ENCODE measurements around the gene RNF130. TPM values are rescaled to one million over a fixed set of nuclear protein-coding genes. Genes with fewer than 3 reads are reported as not detected.

RNF130 gene
- total RNA-seq, 1 donor from 2014 or later, result 29.8 TPM

- H3K79me2 ChIP-seq (ENCODE audit: insufficient read depth, low read length), result no peaks in the 10 kb centered on the region
- H3K9ac ChIP-seq (ENCODE audit: low read length), result no peak overlapping the region
- H3K4me1 ChIP-seq (ENCODE audit: insufficient read depth, low read length), result no peaks in the 10 kb centered on the region
- no peaks in the 10 kb centered on the region for H4K20me1 ChIP-seq (ENCODE audit: insufficient read depth, low read length)
- Mint-ChIP-seq H3K4me1 (ENCODE audit: low read depth, unreplicated experiment) (peaks cover under 1% of the 10 kb centered on the region), H3K36me3 (ENCODE audit: low read depth, unreplicated experiment) (no peaks in the 10 kb centered on the region), H3K4me3 (ENCODE audit: unreplicated experiment) (no peak overlapping the region), H3K9me3 (ENCODE audit: unreplicated experiment) (peaks cover 2% of the 10 kb centered on the region), H3K27ac (ENCODE audit: unreplicated experiment) (no peak overlapping the region), H3K27me3 (ENCODE audit: low read depth, unreplicated experiment) (peaks cover 9% of the 10 kb centered on the region)
- H3K9me3 ChIP-seq (ENCODE audit: insufficient read depth, low read depth, low read length), result no peaks in the 10 kb centered on the region
- no peak overlapping the region for H3K27ac ChIP-seq (ENCODE audit: low read depth, low read length)
- TF ChIP-seq EZH2 (IDR thresholded peaks at IDR 0.05; ENCODE audit: insufficient read depth, low read length) (no peak), CTCF (IDR thresholded peaks at IDR 0.05; ENCODE audit: insufficient read depth, low read depth, low read length) (no peak)
- H2AFZ ChIP-seq (ENCODE audit: low read depth, low read length), result no peak overlapping the region
- H3K4me3 ChIP-seq (ENCODE audit: insufficient read depth, low read depth, low read length), result no peak overlapping the region
- H3K36me3 ChIP-seq (ENCODE audit: insufficient read depth, low read length), result no peaks in the 10 kb centered on the region
- H3K4me2 ChIP-seq (ENCODE audit: low read length), result no peak overlapping the region
- FAIRE-seq (no peak), DNase-seq (ENCODE audit: low read depth) (no peak)
- no peaks in the 10 kb centered on the region for H3K27me3 ChIP-seq (ENCODE audit: insufficient read depth, low read length)
Measured at GRCh38 chr5:180080486-180081280, 9.1 kb upstream of the RNF130 start.

GRCh38 chr5:180079702-180080466, 8.3 kb upstream of the RNF130 start:
- no peak for FAIRE-seq
- TF ChIP-seq EZH2 (IDR thresholded peaks at IDR 0.05; ENCODE audit: insufficient read depth, low read length) (no peak), CTCF (IDR thresholded peaks at IDR 0.05; ENCODE audit: insufficient read depth, low read depth, low read length) (no peak)
- Histone ChIP-seq H3K9ac (ENCODE audit: low read length) (no peak overlapping the region), H2AFZ (ENCODE audit: low read depth, low read length) (no peak overlapping the region), H3K27me3 (ENCODE audit: insufficient read depth, low read length) (no peaks in the 10 kb centered on the region), H4K20me1 (ENCODE audit: insufficient read depth, low read length) (no peaks in the 10 kb centered on the region), H3K79me2 (ENCODE audit: insufficient read depth, low read length) (no peaks in the 10 kb centered on the region), H3K4me1 (ENCODE audit: insufficient read depth, low read length) (no peaks in the 10 kb centered on the region), H3K4me3 (ENCODE audit: insufficient read depth, low read depth, low read length) (no peak overlapping the region), H3K36me3 (ENCODE audit: insufficient read depth, low read length) (no peaks in the 10 kb centered on the region), H3K4me2 (ENCODE audit: low read length) (no peak overlapping the region), H3K27ac (ENCODE audit: low read depth, low read length) (no peak overlapping the region), H3K9me3 (ENCODE audit: insufficient read depth, low read depth, low read length) (no peaks in the 10 kb centered on the region)
- DNase-seq (ENCODE audit: low read depth), result no peak
- Mint-ChIP-seq H3K4me3 (ENCODE audit: unreplicated experiment) (no peak overlapping the region), H3K27ac (ENCODE audit: unreplicated experiment) (no peak overlapping the region), H3K36me3 (ENCODE audit: low read depth, unreplicated experiment) (no peaks in the 10 kb centered on the region), H3K9me3 (ENCODE audit: unreplicated experiment) (peaks cover 2% of the 10 kb centered on the region), H3K4me1 (ENCODE audit: low read depth, unreplicated experiment) (no peaks in the 10 kb centered on the region), H3K27me3 (ENCODE audit: low read depth, unreplicated experiment) (peaks cover 14% of the 10 kb centered on the region)

Data from astrocyte (in vitro differentiated cells and primary cell).